GM19023 (cell line): Measurements from ENCODE around the gene KCNJ6.
A peak's percentile ranks its signal among the peaks of the same experiment; 100 is the strongest.
"Not testable (repeated sequence)": the region's sequence is repeated elsewhere in the genome, so short reads cannot be mapped to it uniquely, and the experiment has no call there.

ENCODE experiments used
- ATAC-seq: cut with Tn5 transposase; IDR thresholded peaks from one replicate; pipeline ENCODE4 v1.9.1; 2021; ENCODE audit warnings: mild to moderate bottlenecking, moderate library complexity; ENCODE audit not compliant: unreplicated experiment

The KCNJ6 gene

DNA sequence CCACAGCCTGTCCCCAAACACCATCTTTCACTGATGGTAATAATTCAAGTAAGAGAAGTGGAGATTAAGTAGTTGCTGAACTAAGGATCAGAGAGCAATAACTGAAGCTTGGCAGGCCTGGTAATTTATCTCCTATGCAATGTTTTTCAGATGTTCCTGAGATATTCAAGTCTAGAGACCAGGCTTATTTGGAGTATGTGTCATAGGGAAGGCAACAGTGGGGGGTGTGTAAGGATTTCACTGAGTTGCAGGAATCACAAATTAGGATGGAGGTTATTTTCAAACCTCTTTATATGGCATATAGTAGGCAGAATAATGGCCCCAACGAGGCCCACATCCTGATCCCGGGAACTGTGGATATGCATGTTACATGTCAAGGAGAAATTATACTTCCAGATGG, 171.7 kb downstream of the KCNJ6 start:
- no peak for ATAC-seq

DNA sequence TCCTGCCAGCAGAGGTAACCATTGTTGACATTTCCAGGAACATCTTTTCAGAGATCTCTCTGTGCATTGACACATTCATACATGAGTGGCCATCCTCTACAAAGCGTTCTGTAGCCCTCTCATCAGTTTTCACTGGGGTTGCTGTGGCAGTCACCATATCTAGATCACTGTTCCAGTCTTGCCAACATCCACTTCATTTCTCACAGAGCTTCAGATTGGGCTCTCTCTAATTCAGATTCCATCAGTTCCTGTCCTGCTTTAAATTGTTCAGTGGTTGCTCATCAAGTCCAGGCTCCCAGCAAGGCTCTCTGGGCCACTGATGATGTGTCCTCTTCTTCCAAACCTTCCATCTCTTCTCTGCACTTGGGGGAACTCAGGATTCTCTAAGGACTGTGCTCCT, 173.7 kb downstream of the KCNJ6 start:
- ATAC-seq = no peak

DNA sequence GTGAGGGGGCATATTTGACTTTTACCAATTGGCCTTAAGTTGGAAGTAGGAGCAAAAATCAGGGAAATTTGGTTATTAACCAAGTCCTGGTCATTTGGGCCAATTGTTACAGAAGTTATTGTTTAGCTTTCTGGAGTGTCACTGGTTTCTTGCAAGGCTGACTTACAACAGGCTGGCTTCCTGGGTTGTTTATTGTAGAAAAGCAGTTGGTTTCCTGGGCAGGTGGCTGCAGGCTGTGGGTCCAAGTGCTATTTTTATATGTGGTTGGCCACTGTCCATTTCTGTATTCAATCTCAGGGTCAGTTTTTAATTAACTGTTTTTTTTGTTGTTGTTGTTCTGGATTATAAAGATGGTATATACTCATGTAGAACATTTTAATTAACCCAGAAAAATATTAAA, 174.1 kb downstream of the KCNJ6 start:
- no peak for ATAC-seq

DNA sequence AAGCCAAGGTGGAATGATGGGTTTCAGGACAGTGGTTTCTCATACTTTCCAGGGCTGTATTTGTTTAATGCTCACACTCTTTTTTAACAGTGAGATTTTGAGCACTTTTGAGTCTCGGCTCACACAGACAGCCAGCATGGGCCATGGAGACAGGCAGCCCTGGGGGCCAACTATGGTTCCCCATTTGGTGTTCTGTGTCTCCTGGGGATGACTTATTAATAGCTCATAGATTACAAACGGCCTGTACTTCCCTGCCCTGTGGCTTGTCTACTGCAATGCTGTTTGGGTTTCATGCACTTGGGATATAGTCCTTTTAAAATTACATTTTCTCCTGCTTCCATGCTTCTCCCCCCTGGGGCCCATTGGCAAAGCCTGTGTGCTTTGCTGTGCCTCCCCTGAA, 178.3 kb downstream of the KCNJ6 start:
- no peak for ATAC-seq

DNA sequence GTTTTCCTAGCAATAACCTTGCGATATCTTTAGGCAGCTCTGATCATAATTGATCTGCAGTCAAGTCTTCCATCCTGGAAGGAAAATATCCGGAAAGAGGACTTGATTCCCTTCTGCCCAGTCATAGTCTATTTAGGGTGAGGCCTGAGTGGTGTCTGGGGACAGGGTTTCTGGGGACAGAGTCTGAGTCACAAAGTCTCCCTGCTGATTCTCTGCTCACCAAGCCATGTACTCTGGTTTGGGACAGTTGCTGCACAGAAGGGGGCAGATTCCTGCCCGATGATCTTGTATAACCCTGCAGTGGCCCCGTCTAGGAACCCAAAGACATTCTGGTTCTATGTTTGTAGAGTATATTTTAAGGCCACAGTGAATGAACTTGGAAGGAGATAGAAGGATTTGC, 178.8 kb downstream of the KCNJ6 start:
- ATAC-seq = no peak

DNA sequence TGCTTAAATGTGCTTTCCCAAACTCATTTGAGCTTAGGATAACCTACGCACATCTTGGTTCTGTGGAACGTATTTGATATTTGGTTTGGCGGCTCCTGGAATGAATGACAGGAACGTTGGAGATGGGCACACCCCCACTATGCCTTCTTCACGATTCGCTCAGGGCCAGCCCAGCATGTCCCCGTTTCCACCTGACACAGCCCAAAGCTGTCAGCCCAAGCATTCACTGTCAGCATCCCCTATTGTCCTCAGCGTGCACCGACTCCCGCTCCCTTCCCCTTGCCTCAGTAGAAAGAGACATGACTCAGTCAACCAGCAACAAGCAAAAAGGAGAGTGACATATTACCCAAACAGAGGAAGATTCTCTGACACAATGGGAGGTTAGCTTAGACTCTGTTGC, 181.4 kb downstream of the KCNJ6 start:
- no peak for ATAC-seq

DNA sequence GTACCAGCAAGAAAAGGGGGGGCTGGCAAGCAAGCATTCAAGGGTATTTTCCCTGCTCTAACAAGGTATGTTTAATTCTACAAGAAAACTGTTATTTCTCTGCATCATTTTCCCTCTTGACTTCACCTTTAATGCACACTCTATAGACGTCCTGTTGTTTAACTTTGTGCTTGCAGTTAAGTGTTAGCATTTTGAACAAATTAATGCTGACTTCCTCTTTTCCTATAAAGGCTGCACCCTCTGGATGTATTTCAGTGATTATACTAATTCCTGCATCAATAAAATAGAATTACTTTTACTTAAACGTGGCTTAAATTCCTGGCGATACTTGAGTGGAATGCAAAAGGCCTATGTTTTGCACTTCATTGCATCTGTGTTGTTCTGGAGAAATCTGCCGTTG, 183.3 kb downstream of the KCNJ6 start:
- no peak for ATAC-seq

DNA sequence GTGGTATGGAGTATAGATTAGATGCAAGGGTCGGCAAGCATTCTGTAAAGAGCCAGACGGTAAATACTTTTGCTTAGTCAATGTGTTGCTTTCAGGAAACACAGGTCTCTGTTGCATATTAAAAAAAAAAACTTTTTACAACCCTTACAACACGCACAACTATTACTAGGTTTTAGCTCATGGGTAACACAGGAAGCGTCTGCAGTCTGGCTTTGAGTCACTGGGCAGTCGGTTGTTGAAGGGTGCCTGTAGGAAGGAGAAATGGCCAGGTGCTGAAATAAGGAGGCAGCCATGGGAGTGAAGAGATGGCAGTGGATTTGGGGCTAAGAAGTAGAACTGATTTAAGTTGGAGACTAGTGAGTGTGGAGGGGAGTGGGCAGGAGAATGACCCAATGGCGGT, 192.1 kb downstream of the KCNJ6 start:
- no peak for ATAC-seq

DNA sequence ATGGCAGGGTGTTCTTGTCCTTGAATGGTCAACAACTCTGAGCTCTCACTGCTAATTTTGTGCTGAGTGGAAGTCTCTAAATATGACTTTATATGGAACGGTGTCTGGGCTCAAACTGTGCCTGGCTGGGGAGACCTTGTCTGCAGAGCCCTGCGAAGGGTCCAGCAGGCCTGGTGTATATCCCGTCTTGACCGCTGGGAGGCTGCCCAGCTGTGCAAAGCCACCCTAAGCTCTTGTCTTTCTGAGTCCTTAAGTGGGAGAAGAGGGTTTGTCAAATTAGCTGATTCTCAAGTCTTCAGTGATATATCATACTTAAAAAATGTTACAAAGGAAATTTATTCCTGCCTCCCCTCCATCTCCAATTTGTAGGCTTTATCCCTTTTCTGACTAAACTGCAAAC, 198.7 kb downstream of the KCNJ6 start:
- ATAC-seq = no peak

DNA sequence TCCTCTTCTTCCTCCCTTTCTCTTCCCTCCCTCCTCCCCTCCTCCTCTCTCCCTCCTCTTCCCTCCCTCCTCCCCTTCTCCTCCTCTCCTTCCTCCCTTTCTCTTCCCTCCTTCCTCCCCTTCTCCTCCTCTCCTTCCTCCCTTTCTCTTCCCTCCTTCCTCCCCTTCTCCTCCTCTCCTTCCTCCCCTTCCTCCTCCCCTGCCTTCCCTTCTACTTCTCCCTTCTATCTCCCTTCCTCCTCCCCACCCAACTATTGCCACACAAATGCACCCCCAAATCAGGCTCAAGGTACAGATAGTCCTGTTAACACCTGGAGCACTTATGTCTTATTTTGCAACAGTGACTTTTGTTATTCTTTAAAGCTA, 203.7 kb downstream of the KCNJ6 start:
- ATAC-seq = not testable (repeated sequence)

DNA sequence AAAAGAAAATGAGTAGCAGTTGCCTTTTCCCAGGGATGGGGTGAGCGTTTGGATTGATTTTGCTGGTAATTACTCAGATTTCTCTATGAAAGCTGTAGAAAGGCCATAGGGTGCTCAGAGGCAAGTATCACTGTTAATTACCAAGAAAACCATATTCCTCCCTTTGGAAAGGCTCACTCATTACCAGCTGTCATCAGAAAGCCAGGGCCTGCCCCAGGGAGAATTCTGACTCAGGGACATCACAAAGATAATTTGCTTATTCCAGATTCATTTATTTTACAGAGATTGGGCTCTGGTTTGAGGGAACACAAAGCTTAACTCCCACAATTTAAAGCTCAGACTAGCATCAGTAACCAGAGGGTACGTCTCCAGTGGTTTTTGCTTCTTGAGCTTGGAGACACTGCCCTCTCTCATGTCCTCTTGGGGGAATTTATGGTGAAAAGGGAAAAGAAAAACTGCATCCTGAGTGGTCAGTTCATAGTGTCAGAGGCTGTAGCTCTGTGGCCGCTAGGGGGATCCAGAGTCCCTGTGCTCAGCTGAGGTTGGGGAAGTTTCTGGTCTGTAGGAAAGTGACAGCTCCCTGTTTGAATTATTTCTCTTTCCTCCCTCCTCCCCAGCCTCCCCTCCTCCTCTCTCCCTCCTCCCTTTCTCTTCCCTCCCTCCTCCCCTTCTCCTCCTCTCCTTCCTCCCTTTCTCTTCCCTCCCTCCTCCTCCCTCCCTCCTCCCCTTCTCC, 204.3 kb downstream of the KCNJ6 start:
- ATAC-seq = no peak

DNA sequence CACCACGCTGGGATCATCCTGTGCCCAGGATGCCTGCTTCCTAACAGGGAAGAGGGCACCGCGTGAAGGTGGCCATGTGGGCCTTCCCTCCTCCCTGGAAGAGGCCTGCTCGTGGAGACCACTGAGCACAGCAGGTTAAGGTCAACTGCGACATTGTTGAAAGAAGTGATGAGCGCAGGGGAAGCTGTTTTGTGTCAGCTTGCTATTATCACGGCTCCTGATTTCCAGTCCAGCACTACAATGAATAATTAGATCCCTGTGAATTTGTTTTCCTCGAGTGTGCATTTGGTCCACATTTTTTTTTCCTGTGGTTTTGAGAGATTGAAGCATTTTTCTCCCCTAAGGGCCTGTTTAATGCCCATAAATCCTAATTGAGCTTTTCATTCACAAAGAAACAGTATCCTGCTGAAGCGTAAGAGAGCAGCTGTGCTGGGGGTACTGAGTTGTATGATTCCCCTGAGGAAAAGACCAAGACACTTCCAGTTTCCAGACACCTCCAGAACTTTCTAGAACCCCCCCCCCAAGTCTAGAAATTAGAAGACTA, 204.9 kb downstream of the KCNJ6 start:
- ATAC-seq = no peak

DNA sequence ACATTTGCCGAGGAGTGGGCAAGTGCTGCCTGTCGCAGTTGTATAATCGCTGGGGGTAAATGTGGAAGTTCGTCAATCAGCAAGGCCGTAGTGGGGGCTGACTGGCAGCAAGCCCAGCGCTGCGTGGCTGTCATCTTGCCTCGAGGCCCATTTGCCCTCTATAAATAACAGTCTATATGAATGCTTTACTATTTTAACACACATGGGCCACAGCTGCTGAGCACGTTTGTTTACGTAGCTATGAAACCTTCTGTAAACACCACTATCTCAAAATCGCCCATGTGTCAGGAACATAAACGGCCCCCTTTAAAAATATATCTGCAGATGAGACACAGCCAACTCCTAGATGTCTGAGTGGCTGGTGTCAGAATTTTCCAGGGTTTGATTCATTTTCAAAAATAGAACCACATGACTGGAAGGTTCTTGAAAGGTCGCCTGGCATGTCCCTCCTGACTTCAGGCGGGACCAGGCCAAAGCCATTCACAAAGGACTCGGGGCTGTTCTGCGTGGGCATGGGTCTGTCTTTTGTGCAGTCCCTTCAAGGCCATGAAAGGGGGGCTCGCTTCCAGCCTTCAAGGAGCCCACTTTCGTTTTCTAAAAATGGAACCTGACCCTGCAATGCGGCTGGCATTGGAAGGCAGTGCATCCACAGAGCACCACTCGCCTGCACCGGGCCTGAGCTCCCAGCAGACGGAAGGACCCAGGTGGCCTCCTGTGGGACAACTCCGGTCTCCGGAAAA, 205.5 kb downstream of the KCNJ6 start:
- no peak for ATAC-seq

DNA sequence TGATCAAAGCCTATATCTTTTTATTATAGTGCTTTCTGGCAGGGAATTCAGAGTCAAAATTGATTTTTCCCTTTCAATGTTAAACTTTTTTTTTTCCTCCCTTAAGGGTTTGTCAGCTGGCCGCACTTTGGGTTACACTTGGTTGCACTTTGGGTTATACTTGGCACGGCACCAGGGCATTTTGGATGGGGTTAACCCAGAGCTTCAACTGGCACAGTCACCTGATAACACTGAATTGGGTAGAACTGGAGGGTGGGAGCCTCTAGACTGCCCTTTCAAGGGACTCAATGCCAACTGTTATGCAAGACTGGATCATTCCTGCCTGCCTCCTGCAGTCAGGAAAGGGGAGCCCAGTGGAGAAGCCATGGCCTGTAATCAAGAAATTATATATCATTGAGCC, 211.5 kb downstream of the KCNJ6 start:
- no peak for ATAC-seq

DNA sequence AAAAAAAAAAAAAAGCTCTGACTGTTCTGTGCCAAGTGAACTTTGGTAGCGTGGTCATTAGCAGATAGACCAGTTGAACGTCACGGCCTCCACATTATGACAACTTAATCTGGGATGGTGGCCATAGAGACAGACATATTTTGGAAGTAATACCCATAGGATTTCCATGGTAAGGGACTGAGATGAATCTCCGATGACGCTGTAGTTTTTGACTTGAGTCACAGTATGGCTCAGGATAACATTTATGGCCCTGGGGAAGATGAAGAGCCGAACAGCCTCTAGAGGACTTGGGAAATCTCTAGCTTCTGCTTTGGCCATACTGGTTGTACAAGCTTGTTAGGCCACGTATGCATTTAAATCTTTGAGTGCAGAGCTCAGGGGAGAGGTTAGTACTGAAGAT, 214.0 kb downstream of the KCNJ6 start:
- no peak for ATAC-seq

DNA sequence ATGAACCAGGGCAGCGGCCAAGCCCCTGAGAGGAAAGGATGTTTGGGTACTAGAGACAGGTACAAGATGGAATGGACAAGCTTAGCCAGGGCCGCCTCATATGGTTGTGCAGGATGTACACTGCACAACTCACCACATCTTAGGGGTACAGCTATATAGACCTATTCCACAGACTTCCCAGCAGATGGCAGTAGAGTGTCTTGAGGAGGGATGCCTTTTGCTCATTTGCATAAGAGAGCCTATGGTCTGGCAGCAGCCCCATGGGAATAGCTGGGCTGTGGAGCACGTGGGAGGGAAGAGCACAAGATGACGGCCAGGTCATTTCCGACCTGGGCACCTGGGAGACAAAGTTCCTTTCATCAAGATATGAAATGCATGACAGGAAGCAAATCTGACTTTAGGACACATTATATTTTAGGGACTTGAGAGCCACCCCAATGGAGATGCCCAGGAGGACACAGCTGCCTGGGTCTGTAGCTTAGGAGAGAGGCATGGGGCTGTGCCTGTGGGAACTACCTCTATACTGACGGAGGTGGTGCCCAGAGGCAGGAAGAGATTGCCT, 215.5 kb downstream of the KCNJ6 start:
- ATAC-seq = peak; percentile 86

DNA sequence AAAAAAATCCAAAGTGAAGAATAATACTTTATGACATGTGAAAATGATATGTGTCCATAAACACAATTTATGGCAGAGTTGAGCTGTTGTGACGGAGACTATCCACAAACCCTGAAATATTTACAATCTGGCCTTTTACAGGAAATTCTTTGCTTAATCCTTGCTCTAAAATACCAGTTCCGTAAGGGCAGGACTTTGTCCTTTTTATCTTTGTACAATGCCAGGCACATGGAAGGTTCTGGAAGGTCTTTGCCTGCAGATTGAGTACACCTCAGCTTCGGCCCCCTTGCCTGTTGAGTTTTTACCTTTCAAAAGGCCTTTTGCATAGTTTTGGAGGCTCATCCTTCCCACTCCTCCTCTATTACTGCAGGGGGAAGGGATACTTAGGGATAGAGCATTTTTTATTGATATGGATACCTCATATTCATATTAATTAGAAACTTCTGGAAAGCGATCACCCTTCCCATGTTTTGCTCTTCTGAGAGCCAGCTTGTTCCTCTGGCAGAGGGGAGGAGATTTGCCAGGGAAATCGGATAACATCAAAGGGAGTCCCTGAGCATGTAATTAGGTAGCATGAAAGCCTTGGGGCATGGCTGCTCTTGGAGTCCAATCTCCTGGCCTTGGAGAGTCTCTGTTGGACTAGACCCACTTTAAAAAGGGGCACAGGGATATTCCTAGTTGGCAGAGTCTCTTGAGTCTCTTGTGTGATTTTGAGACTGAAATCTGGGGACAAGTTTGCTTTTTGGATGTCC, 217.1 kb downstream of the KCNJ6 start:
- ATAC-seq = no peak

DNA sequence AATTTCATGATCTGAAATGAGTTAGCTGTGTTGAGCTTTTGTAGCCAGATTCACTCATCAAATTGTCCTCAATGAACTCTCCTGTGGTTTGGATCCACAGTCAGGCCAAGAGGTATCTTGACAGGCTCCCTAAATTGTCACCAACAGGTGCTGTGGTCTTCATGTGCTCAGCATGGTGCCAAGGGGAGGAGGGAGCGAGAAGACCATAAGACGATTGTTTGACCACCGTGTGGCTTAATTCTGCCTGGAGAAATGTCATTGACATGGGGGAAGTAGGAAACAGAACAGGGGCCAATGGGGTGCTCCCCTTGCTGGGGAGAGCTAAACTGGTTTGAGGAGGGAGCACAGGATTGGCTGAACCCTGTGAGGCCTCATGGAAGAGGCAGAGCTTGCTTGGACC, 219.3 kb downstream of the KCNJ6 start:
- no peak for ATAC-seq

DNA sequence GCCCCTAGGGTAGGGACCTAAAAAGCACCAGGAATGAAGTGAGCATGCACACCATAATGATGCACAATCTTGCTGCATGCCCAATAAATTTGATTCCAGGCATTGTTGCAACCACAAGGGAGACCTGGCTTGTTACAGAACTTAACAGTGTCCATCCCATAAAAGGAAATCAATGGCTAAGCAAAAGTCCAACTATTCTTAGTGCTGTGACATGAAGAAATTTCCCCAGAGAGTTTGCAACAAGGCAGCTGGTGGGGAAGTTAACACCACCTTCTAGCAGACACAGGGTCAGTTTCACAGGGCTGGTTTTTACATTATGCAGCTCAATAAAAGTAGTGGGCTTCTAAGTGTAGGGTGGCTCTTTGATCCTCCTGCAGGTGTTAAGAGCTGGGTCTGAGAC, 221.1 kb downstream of the KCNJ6 start:
- ATAC-seq = no peak

DNA sequence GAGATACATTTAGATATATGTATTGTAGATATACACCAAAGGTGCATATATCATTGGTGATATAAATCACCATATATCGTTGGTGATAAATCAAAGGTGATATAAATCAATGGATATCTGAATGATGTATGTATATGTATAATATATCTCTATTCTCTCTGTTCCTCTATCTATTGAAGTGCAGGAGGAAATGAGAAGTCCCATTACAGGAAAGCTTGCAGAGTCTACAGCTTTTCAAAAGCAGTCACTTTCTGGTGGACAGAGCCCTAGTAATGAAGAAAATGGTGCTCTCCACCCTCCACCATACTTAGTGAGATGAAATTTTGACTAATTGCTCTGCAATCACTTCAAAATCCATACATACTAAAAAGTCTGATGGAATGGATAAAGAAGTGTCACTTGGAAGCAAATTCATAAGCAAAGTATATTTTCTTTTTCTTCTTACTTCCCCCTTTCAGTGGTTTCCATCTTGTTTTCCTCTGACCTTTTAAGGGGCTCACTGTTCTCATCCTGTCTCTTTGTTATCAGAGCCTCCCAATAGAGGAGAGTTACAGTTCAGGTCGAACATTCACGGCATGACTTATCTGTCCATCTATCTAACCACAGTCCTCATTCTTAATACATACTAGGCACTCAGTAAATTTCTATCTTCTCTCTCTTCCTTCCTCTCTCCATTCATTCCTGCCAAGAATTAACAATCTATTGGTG, 227.2 kb downstream of the KCNJ6 start:
- no peak for ATAC-seq
